Upper lobe of left lung (tissue), 4 donors: ENCODE results near the gene FAM111B.
"Not testable (repeated sequence)": the region's sequence is repeated elsewhere in the genome, so short reads cannot be mapped to it uniquely, and the experiment has no call there.

ENCODE experiments used
- EP300 ChIP-seq, 4 donors: sonication (generic); formaldehyde crosslinking; IDR thresholded peaks; one replicate each; pipeline ENCODE4 v1.5.1; 2017; ENCODE audit warnings: antibody characterized with exemption in 4 of 4, control low read depth in 2 of 4
- POLR2A ChIP-seq, 4 donors: fragments of 450-650 bp; IDR thresholded peaks; one replicate each; pipeline ENCODE4 v1.5.1; 2016 to 2017; ENCODE audit warnings: antibody characterized with exemption in 4 of 4, mild to moderate bottlenecking in 2 of 4
- POLR2AphosphoS5 ChIP-seq, 2 donors: sonication (generic); formaldehyde crosslinking; IDR thresholded peaks; one replicate each; pipeline ENCODE4 v1.5.1; 2017; ENCODE audit warnings: antibody characterized with exemption in 2 of 2
- TF ChIP-seq, protein P1 (sequence below), 6 experiments: fragments of 450-650 bp in 4 of 6; fragments of 200-600 bp in 2 of 6; sonication (generic) in 2 of 6; IDR thresholded peaks; one replicate each; pipeline ENCODE4 v1.5.1; 2016 to 2019; ENCODE audit warnings: antibody characterized with exemption in 6 of 6

DNA sequence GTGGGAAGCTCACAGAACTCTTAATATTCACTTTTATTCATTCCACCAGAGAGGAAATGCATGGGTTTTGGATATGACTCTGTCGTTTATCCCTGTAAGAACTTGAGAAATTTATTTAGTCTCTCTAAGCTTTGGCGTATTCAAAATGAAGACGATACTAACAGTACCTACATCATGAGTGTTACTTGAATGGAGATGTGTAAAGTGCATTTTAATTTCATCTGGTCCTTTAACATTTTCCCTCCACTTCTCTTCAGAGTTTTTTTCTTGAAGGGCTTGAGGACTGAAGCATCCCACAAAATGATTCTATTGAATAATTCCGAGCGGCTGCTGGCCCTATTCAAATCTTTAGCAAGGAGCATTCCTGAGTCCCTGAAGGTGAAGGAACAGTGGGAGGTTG is 21.0 kb upstream of the FAM111B start, which contains the start of gene GLYATL1B:
- TF ChIP-seq, protein P1, sequence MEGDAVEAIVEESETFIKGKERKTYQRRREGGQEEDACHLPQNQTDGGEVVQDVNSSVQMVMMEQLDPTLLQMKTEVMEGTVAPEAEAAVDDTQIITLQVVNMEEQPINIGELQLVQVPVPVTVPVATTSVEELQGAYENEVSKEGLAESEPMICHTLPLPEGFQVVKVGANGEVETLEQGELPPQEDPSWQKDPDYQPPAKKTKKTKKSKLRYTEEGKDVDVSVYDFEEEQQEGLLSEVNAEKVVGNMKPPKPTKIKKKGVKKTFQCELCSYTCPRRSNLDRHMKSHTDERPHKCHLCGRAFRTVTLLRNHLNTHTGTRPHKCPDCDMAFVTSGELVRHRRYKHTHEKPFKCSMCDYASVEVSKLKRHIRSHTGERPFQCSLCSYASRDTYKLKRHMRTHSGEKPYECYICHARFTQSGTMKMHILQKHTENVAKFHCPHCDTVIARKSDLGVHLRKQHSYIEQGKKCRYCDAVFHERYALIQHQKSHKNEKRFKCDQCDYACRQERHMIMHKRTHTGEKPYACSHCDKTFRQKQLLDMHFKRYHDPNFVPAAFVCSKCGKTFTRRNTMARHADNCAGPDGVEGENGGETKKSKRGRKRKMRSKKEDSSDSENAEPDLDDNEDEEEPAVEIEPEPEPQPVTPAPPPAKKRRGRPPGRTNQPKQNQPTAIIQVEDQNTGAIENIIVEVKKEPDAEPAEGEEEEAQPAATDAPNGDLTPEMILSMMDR (IDR thresholded peaks at IDR 0.05): not testable (repeated sequence)
- TF ChIP-seq POLR2AphosphoS5, POLR2A, EP300 (IDR thresholded peaks at IDR 0.05): not testable (repeated sequence)
